HG03064 (cell line): Measurements from ENCODE around the gene LAPTM5.

ENCODE experiments used
- ATAC-seq: cut with Tn5 transposase; IDR thresholded peaks from one replicate; pipeline ENCODE4 v1.9.1; 2021; ENCODE audit warnings: low read depth; ENCODE audit not compliant: unreplicated experiment

LAPTM5 gene

GRCh38 chr1:30758785-30759380 is 1.3 kb upstream of the LAPTM5 start:
- ATAC-seq = no peak

GRCh38 chr1:30758121-30758688 is 631 bp upstream of the LAPTM5 start:
- ATAC-seq = no peak

GRCh38 chr1:30756545-30757351 is 826 bp downstream of the LAPTM5 start:
- no peak for ATAC-seq

DNA sequence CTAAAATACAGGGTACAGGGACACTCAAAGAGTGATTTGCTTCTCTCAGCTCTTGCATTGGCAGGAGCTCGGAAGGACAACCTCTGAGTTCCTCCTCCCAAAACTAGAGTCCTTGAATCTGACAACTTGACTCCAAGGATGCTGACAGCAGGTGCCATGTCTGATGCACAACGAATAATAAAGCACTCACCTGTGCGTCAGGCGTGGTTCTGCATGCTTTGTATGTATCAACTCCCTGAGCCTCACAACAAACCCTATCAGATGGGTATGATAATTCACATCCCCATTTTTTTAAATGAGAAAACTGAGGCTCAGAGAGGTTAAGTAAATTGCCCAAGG is 1.4 kb downstream of the LAPTM5 start:
- ATAC-seq = no peak

DNA sequence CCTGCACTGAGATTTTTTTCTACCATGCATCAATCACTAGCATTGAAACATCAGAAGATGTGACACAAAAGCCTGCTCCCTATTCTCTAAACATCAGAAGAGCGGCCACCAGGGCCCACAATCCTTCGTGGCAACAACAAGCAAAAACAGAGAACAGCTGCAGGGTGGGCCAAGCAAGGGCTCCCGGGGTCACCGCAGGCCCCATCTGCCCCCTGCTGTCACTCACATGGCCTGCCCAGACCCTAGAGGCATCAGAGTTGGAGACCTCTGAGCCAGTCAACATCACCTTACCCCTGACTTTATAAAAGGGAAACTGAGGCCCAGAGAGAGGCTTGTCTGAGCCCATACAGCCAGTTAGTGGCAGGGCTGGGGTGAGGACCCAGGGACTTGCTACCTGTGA is 1.8 kb downstream of the LAPTM5 start:
- ATAC-seq = no peak

GRCh38 chr1:30755334-30755733 is 2.2 kb downstream of the LAPTM5 start:
- no peak for ATAC-seq

GRCh38 chr1:30754684-30755171 is 2.8 kb downstream of the LAPTM5 start:
- ATAC-seq = no peak

DNA sequence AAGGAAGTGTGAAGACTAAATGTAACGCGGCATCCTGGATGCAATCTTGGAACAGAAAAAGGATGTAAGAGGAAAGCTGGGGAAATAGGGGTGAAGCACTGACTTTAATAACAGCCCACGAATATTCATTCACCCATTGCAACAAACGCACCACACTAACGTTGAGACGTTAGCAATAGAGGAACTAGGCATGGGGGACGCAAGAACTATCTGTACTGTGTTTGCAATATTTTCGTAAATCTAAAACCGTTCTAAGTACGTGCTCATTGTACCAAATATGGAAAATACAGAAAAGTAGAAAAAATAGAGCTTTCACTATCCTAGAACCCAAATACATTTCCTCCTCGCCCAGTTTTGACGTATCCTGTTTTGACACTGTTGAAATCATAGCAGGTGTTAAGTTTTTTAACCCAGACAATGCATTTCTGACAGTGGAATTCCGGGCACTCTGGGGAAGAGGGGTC is 3.9 kb downstream of the LAPTM5 start:
- ATAC-seq = no peak

GRCh38 chr1:30753118-30753517 is 4.5 kb downstream of the LAPTM5 start:
- ATAC-seq = no peak

- ATAC-seq = no peak
Observed at GRCh38 chr1:30752651-30752908, 5.0 kb downstream of the LAPTM5 start.

GRCh38 chr1:30751830-30752650 is 5.5 kb downstream of the LAPTM5 start:
- ATAC-seq = no peak

- ATAC-seq = no peak
Observed at GRCh38 chr1:30750731-30751291, 6.8 kb downstream of the LAPTM5 start.

DNA sequence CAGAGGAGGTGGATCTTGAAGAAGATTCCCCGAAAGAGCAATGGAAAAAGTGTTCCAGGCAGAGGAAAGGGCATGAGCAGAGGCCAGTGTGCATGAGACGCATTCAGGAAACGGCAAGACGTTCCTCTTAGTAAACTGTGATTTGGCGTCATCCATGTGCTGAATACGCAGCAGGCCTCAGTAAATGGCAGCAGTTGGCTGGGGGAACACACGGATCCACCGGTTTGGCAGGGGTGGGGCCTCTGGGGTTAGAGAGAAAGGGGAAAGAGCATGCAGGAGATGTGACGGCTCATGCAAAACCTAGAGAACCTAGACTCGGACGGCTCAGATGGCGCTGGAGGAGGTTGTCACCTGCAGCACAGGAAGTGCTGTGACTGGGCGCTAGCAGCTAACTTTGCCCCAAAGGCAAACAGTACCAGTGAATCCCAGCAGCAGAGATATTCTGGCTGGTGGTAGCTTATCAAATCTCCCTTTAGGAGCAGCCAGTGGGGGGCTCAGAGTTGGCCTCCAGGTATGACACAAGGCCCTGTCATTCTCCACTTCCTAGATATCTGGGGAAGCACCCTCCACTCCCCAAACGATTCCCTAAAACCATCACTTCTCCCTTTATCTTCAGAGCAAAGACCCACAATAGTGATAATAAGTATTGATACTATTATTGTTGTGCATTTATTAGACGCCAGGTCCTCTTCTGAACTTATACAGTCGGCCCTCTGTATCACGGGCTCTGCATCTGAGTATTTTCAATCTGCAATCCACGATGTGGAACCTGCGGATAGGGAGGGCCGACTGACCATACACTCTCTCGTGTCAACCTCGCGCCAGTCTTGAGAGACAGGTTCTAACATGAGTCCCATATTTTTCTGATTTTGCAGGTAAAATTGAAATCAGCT is 7.6 kb downstream of the LAPTM5 start:
- no peak for ATAC-seq

GRCh38 chr1:30748699-30749401 is 8.7 kb downstream of the LAPTM5 start:
- no peak for ATAC-seq

GRCh38 chr1:30748098-30748698 is 9.4 kb downstream of the LAPTM5 start:
- ATAC-seq = no peak

DNA sequence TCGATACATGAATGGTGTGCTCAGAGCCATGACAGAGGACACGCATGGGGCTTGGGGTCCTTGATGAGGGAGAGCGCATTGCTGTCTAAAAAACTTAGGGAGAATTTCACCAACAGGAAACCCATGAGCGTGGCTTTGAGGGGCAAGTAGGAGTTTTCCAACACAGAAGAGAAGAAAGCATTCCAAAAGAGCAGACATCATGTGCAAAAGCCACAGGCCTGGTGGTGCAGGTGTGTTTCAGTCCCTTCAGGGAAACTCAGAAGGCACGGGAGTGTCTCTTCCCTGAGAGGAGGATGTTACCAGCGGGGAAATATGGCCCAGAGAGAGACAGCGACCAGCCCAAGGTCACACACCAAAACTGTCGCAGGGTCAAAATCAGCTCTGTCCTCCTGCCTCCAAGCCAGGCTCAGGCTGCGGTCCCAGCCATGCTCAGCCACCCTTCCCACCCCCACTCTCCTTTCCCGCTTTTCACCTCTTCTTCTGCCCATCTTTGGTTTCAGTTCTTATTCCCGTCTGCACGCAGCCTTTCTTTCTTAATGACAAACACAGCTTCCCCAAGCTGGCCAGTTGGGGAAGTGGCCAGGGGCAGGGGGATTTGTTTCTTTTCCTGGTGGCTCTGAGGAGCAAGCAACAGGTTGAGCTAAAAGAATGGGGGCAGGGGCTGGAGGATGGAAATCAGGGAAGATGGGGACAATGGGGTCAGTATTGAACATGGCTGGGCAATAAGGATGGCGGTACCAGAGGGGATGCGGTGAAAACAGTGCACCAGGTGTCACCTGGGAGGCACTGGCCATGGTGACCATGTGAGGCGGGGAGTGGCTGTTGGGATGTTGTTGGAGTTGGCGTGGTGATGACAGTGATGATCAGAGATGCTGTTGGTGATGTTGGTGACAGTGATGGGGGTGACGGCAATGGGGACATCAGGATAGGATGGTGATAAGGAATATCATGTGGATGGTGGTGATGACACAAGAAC is 10.3 kb downstream of the LAPTM5 start:
- ATAC-seq = no peak

DNA sequence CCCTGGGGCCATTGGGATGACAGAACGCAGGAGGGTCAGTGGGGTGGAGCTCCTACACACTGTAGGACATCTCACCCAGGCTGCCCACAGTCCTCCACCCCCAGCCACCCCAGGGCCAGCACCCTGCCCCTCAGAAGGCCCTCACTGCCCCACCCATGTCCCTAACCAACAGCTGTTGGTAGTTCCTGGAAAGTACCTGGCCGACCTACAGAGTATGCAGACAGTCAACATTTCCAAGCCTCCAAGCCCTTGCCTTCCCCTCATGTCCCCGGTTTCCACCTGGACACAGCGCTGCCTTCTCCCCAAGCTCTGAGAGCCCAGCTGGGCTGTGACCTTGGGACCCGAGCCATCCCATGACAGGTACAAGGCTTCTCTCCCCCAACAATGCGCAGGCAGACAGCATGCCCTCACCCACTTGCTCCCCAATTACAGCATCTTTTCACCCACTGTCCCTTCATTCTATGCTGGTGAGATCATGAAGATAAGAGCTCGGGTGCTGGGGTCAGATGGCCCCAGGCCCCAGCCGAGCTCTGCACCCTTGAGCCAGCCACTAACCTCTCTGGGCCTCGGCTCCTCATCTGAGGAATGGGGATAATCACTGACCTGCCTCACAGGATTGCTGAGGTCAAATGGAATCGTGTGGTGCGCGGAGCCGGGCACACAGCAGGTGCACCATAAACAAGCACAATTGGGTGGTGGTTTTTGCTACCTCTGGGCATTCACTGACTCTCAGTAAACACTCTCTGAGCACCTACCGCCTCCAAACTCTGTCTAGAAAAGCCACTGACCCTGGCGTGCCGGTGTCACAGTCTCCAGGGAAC is 11.2 kb downstream of the LAPTM5 start:
- ATAC-seq = no peak
